Panc1 (cell line): ENCODE results near the gene RSRP1. TPM values are rescaled to one million over a fixed set of nuclear protein-coding genes. Genes with fewer than 3 reads are reported as not detected.

Experiments used
- ATAC-seq: fragments of 200-7000 bp; cut with Tn5 transposase; 2 replicates; pipeline ENCODE4 v1.9.1; 2020; ENCODE audit warnings: mild to moderate bottlenecking, moderate library complexity
- BruUV-seq: library from RNA; stranded (reverse); fragments of 400-500 nt; replicated peaks from 2 replicates; lab custom pipeline; 2021; lab: Mats Ljungman, UMichigan
- CTCF ChIA-PET: fragments of 300-600 bp; sonication (Branson Sonifier 250); formaldehyde crosslinking; loops from one replicate; lab custom pipeline; 2022; ENCODE audit warnings: antibody characterized with exemption; lab: Charles Lee
- POLR2A ChIA-PET: fragments of 300-600 bp; sonication (Branson Sonifier 250); formaldehyde crosslinking; loops from one replicate; lab custom pipeline; 2022; ENCODE audit warnings: antibody characterized with exemption; lab: Charles Lee
- DNase-seq: peaks from one replicate; pipeline ENCODE4 v3.0.0-alpha.2; 2010; ENCODE audit warnings: low read depth, low spot score
- H3K27ac ChIP-seq: 2 replicates; pipeline ENCODE4 v1.5.1; 2011; ENCODE audit warnings: mild to moderate bottlenecking, low read length, inconsistent platforms
- H3K27me3 ChIP-seq: fragments of 200-500 bp; sonication (Bioruptor generic); 2 replicates; pipeline ENCODE4 v1.6.0; 2014; ENCODE audit warnings: low read length, inconsistent platforms; ENCODE audit not compliant: control insufficient read depth, insufficient read depth
- H3K36me3 ChIP-seq: fragments of 200-500 bp; sonication (Bioruptor generic); 2 replicates; pipeline ENCODE4 v1.5.1; 2014; ENCODE audit warnings: inconsistent platforms, mild to moderate bottlenecking, low read length, moderate library complexity; ENCODE audit not compliant: control insufficient read depth, insufficient read depth
- H3K4me1 ChIP-seq: 2 replicates; pipeline ENCODE4 v1.5.1; 2011; ENCODE audit warnings: inconsistent platforms, mild to moderate bottlenecking, low read length, moderate library complexity; ENCODE audit not compliant: control insufficient read depth, insufficient read depth
- H3K4me3 ChIP-seq, 2 experiments: 2 replicates each; pipeline ENCODE4 v1.5.1; 2011 to 2012; ENCODE audit warnings: low read depth in 2 of 2, low read length in 2 of 2, mild to moderate bottlenecking in 2 of 2, inconsistent platforms in 1 of 2, moderate library complexity in 1 of 2
- H3K9me3 ChIP-seq: fragments of 200-500 bp; sonication (Bioruptor generic); 2 replicates; pipeline ENCODE4 v1.5.1; 2014; ENCODE audit warnings: low read depth, mild to moderate bottlenecking, inconsistent platforms, low read length, moderate library complexity; ENCODE audit not compliant: control insufficient read depth, insufficient read depth
- POLR2AphosphoS5 ChIP-seq: IDR thresholded peaks from 2 replicates; pipeline ENCODE4 v1.6.1; 2012; ENCODE audit warnings: mild to moderate bottlenecking, low read depth, low read length, moderate library complexity
- SIN3A ChIP-seq: IDR thresholded peaks from 2 replicates; pipeline ENCODE4 v1.6.1; 2012; ENCODE audit warnings: low read depth, mild to moderate bottlenecking, low read length, moderate library complexity, borderline replicate concordance; ENCODE audit not compliant: insufficient read depth
- TCF7L2 ChIP-seq: IDR thresholded peaks from 2 replicates; pipeline ENCODE4 v1.6.1; 2011; ENCODE audit warnings: mild to moderate bottlenecking, low read depth, low read length, inconsistent platforms
- in situ Hi-C: cut with HindIII; loops from 2 replicates; pipeline ENCODE4 v1.10.0; 2016; ENCODE audit warnings: low sequenced_read_pairs, low pct_unique_long_range_greater_than_20kb
- intact Hi-C: fragments of 100-400 bp; cut with micrococcal nuclease; formaldehyde crosslinking; loops from one replicate; pipeline ENCODE4 v1.10.0; 2022; ENCODE audit not compliant: unreplicated experiment
- total RNA-seq: library from RNA; stranded (reverse); gene quantifications from one replicate; pipeline ENCODE4 v1.2.1, GENCODE V29; 2021; ENCODE audit not compliant: unreplicated experiment
- TF ChIP-seq, protein P1 (sequence below), 2 experiments: IDR thresholded peaks; 2 replicates each; pipeline ENCODE4 v1.6.1; 2011 to 2012; ENCODE audit warnings: low read depth in 2 of 2, control low read depth in 1 of 2, low read length in 1 of 2, mild to moderate bottlenecking in 1 of 2, moderate library complexity in 1 of 2; ENCODE audit not compliant: insufficient read depth in 1 of 2
- TF ChIP-seq, protein P2 (sequence below): fragments of 450-650 bp; IDR thresholded peaks from 2 replicates; pipeline ENCODE4 v1.5.1; 2017; ENCODE audit warnings: mild to moderate bottlenecking

RSRP1 gene
- total RNA-seq, 1 experiment from 2014 or later: 104 TPM

DNA sequence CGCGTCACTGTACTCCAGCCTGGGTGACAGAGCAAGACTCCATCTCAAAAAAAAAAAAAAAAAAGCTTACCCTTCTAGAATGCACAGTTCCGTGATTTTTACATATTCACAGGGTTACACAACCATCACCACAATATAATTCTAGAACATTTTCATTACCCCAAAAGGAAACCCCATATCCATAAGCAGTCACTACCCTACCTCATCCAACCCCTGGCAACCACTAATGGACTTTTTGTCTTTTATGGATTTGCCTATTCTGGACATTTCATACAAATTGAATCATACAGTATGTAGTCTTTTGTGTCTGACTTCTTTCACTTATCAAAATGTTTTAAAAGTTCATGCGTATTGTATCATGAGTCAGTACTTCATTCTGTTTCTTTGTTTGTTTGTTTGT is 37.7 kb downstream of the RSRP1 start:
- ATAC-seq: no peak
- intact Hi-C loops: loop anchor here (5.0 to 10.0 kb wide), 2 partner anchors 95 to 362 kb away; no protein-coding TSS in a partner anchor
- Histone ChIP-seq H3K9me3 (no peaks in the 10 kb centered on the region), H3K36me3 (no peaks in the 10 kb centered on the region), H3K4me3 (no peak overlapping the region), H3K4me1 (no peaks in the 10 kb centered on the region), H3K27ac (no peak overlapping the region), H3K27me3 (no peaks in the 10 kb centered on the region)
- ChIA-PET POLR2A (no interaction called here), CTCF (no interaction called here)
- no peak for DNase-seq
- BruUV-seq: no TSS peak
- TF ChIP-seq, protein P1, sequence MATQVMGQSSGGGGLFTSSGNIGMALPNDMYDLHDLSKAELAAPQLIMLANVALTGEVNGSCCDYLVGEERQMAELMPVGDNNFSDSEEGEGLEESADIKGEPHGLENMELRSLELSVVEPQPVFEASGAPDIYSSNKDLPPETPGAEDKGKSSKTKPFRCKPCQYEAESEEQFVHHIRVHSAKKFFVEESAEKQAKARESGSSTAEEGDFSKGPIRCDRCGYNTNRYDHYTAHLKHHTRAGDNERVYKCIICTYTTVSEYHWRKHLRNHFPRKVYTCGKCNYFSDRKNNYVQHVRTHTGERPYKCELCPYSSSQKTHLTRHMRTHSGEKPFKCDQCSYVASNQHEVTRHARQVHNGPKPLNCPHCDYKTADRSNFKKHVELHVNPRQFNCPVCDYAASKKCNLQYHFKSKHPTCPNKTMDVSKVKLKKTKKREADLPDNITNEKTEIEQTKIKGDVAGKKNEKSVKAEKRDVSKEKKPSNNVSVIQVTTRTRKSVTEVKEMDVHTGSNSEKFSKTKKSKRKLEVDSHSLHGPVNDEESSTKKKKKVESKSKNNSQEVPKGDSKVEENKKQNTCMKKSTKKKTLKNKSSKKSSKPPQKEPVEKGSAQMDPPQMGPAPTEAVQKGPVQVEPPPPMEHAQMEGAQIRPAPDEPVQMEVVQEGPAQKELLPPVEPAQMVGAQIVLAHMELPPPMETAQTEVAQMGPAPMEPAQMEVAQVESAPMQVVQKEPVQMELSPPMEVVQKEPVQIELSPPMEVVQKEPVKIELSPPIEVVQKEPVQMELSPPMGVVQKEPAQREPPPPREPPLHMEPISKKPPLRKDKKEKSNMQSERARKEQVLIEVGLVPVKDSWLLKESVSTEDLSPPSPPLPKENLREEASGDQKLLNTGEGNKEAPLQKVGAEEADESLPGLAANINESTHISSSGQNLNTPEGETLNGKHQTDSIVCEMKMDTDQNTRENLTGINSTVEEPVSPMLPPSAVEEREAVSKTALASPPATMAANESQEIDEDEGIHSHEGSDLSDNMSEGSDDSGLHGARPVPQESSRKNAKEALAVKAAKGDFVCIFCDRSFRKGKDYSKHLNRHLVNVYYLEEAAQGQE (IDR thresholded peaks at IDR 0.05; ENCODE audit: insufficient read depth in 1 of 2, low read depth in 2 of 2, low read length in 1 of 2): no peak
- TF ChIP-seq, protein P2, sequence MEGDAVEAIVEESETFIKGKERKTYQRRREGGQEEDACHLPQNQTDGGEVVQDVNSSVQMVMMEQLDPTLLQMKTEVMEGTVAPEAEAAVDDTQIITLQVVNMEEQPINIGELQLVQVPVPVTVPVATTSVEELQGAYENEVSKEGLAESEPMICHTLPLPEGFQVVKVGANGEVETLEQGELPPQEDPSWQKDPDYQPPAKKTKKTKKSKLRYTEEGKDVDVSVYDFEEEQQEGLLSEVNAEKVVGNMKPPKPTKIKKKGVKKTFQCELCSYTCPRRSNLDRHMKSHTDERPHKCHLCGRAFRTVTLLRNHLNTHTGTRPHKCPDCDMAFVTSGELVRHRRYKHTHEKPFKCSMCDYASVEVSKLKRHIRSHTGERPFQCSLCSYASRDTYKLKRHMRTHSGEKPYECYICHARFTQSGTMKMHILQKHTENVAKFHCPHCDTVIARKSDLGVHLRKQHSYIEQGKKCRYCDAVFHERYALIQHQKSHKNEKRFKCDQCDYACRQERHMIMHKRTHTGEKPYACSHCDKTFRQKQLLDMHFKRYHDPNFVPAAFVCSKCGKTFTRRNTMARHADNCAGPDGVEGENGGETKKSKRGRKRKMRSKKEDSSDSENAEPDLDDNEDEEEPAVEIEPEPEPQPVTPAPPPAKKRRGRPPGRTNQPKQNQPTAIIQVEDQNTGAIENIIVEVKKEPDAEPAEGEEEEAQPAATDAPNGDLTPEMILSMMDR: no peak
- TF ChIP-seq POLR2AphosphoS5 (no peak), TCF7L2 (no peak), SIN3A (no peak)
- in situ Hi-C loops: no loop called here

DNA sequence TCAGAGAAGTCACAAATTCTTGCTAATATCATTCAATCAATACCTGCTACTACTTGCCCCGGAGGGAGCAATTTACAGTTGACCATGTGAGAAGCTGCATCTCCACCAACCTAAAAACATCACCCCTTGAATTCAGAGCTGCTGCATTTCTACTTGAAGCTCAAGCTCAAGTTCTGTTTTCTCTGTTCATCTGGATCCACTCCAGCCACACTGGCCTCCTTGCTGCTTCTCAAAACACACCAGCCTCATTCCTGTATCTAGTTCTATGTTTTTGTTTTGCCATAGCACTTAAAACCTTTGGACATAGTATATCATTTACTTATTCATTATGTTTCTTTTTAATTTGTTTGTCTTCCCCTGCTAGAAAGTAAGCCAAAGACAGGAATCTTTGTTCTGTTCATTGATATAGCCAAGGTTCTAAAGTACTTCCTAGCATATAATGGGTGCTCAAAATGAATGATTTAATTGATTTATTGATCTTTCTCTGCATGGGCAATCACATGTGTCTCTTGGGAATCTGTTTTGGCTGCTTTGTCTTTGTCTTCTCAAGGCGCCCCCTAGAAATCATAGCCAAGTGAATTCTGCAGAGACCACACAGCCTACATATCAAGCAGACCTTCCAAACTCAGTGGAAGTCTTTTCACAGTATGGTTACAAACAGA is 38.6 kb downstream of the RSRP1 start:
- in situ Hi-C loops (no loop called here), intact Hi-C loops (loop anchor here (5.0 to 10.0 kb wide), 2 partner anchors 94 to 361 kb away; no protein-coding TSS in a partner anchor)
- H3K36me3 ChIP-seq: no peaks in the 10 kb centered on the region
- H3K4me3 ChIP-seq: no peak overlapping the region
- no peak overlapping the region for H3K27ac ChIP-seq
- no TSS peak for BruUV-seq
- DNase-seq (no peak), ATAC-seq (no peak)
- CTCF ChIA-PET: interaction anchor here (0.7 kb wide), 1 partner anchor 304 kb away, joined by 6 read pairs; no protein-coding TSS in a partner anchor
- H3K9me3 ChIP-seq: no peaks in the 10 kb centered on the region
- POLR2A ChIA-PET: no interaction called here
- no peaks in the 10 kb centered on the region for H3K4me1 ChIP-seq
- no peaks in the 10 kb centered on the region for H3K27me3 ChIP-seq
- no peak for TF ChIP-seq POLR2AphosphoS5
- no peak for TF ChIP-seq SIN3A
- TF ChIP-seq TCF7L2: no peak

DNA sequence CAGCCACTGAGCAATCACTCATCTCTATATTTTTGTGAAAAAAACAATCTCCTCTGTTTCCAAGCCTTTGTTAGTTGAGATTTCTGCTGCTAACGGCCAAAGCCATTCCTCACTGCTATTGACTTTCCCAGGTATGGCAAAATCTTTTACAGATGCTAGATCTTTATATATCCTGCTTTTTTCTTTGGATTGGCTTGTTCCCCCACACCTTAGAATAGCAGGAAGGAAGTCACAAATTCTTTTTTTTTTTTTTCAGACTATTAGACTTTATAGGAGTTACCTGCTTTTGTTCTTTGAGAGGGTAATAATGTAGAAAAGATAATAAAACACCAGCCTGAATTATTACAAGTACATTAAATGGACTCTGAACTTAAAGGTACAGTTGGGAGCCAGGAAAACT is 39.2 kb downstream of the RSRP1 start:
- no TSS peak for BruUV-seq
- in situ Hi-C loops (no loop called here), intact Hi-C loops (loop anchor here (5.0 to 10.0 kb wide), 2 partner anchors 93 to 361 kb away; no protein-coding TSS in a partner anchor)
- ATAC-seq (no peak), DNase-seq (no peak)
- H3K9me3 ChIP-seq: no peaks in the 10 kb centered on the region
- ChIA-PET POLR2A (no interaction called here), CTCF (interaction anchor here (0.7 kb wide), 1 partner anchor 304 kb away, joined by 6 read pairs; no protein-coding TSS in a partner anchor)
- no peaks in the 10 kb centered on the region for H3K4me1 ChIP-seq
- TF ChIP-seq POLR2AphosphoS5 (no peak), SIN3A (no peak), TCF7L2 (no peak)
- TF ChIP-seq, protein P1 (IDR thresholded peaks at IDR 0.05; ENCODE audit: insufficient read depth in 1 of 2, low read depth in 2 of 2, low read length in 1 of 2): no peak
- TF ChIP-seq, protein P2: no peak
- H3K27ac ChIP-seq: no peak overlapping the region
- H3K36me3 ChIP-seq: no peaks in the 10 kb centered on the region
- H3K4me3 ChIP-seq: no peak overlapping the region
- no peaks in the 10 kb centered on the region for H3K27me3 ChIP-seq
